ENCODE measurements around the gene TRIM47. TPM values are rescaled to one million over a fixed set of nuclear protein-coding genes. Genes with fewer than 3 reads are reported as not detected.

Gene TRIM47
- total RNA-seq, 2 donors from 2014 or later, result 1.6 to 2.7 TPM

DNA sequence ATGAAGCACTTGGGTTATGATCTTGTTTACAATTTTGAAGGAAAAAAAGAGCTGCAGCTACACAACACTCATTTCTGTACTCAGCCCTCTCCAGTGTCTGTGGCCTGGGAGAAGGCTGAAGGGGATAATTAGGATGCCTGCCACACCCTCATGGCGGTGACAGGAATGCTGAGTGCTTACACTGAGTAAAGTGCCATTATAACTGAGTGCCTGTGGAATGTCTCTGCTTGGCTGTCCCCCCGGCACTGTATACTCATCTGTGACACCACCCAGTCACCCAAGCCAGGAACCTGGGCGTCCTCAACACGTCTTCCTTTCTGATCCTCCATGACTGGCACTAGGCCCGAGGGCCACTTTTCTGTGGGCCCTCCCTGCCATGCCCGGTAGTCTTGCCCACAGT, 29.8 kb upstream of the TRIM47 start:
- H3K9ac ChIP-seq (ENCODE audit: extremely low read depth, low read length, poor library complexity, severe bottlenecking), result no peak overlapping the region
- H3K9me3 ChIP-seq (ENCODE audit: control insufficient read depth, low read length), result no peaks in the 10 kb centered on the region
- Mint-ChIP-seq H3K27me3 (ENCODE audit: insufficient read depth) (no peaks in the 10 kb centered on the region), H3K9me3 (no peaks in the 10 kb centered on the region), H3K27ac (no peak overlapping the region), H3K36me3 (ENCODE audit: low read depth) (no peaks in the 10 kb centered on the region), H3K4me1 (no peaks in the 10 kb centered on the region), H3K4me3 (no peak overlapping the region)
- H3K36me3 ChIP-seq (ENCODE audit: control insufficient read depth, insufficient read depth, low read length), result peaks cover 12% of the 10 kb centered on the region
- WGBS, 2 experiments (ENCODE audit: insufficient coverage in 1 of 2, insufficient read length in 1 of 2), result 95% methylated on average over 3 to 6 of the region's 6 CpGs
- no peaks in the 10 kb centered on the region for H3K27me3 ChIP-seq (ENCODE audit: control insufficient read depth, insufficient read depth, low read length, poor library complexity, severe bottlenecking)
- DNase-seq, result no peak
- peaks cover 7% of the 10 kb centered on the region for H3K4me1 ChIP-seq (ENCODE audit: control insufficient read depth, insufficient read depth, low read length)
- no peak overlapping the region for H3K4me3 ChIP-seq (ENCODE audit: low read length)
- H3K27ac ChIP-seq (ENCODE audit: low read depth, low read length), result no peak overlapping the region
- TF ChIP-seq, protein P1, sequence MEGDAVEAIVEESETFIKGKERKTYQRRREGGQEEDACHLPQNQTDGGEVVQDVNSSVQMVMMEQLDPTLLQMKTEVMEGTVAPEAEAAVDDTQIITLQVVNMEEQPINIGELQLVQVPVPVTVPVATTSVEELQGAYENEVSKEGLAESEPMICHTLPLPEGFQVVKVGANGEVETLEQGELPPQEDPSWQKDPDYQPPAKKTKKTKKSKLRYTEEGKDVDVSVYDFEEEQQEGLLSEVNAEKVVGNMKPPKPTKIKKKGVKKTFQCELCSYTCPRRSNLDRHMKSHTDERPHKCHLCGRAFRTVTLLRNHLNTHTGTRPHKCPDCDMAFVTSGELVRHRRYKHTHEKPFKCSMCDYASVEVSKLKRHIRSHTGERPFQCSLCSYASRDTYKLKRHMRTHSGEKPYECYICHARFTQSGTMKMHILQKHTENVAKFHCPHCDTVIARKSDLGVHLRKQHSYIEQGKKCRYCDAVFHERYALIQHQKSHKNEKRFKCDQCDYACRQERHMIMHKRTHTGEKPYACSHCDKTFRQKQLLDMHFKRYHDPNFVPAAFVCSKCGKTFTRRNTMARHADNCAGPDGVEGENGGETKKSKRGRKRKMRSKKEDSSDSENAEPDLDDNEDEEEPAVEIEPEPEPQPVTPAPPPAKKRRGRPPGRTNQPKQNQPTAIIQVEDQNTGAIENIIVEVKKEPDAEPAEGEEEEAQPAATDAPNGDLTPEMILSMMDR (conservative IDR thresholded peaks at IDR 0.05), result no peak

DNA sequence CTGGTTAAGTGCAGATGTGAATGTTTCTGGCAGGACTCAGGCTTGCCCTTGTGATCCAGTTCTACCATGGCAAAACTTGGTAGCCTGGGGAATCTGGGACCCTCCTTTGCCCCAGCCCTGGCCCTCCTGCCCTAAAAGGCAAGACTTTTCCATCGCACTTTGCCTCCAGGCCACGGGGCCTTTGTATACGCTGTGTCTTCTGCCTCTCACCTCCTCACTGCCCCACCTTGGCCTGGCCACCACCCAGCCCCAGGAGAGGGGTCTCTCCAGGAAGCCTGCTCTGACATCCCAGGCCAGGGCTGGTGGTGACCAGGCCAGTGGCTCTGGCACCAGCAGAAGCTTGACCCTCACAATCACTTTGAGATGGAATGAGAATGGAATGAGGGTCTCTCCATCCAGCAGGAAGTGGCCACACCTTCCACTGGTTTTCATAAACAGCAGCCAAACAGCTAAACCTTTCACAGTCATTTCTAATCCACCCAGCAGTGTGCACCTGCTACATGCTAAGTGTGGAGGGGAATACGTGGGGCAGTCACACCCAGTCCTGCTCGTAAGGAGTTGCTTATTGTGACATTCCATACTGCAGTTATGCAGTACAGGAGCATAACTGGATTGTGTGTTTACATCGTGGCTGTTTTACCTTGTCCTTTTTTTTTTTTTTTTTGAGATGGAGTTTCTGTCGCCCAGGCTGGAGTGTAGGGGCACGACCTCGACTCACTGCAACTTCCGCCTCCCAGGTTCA, 27.9 kb upstream of the TRIM47 start:
- Mint-ChIP-seq H3K27ac (no peak overlapping the region), H3K9me3 (no peaks in the 10 kb centered on the region), H3K27me3 (ENCODE audit: insufficient read depth) (no peaks in the 10 kb centered on the region), H3K4me3 (no peak overlapping the region), H3K4me1 (no peaks in the 10 kb centered on the region), H3K36me3 (ENCODE audit: low read depth) (peaks cover 8% of the 10 kb centered on the region)
- Histone ChIP-seq H3K9ac (ENCODE audit: extremely low read depth, low read length, poor library complexity, severe bottlenecking) (no peak overlapping the region), H3K4me3 (ENCODE audit: low read length) (no peak overlapping the region), H3K36me3 (ENCODE audit: control insufficient read depth, insufficient read depth, low read length) (peaks cover 14% of the 10 kb centered on the region), H3K27me3 (ENCODE audit: control insufficient read depth, insufficient read depth, low read length, poor library complexity, severe bottlenecking) (no peaks in the 10 kb centered on the region), H3K9me3 (ENCODE audit: control insufficient read depth, low read length) (no peaks in the 10 kb centered on the region), H3K4me1 (ENCODE audit: control insufficient read depth, insufficient read depth, low read length) (peaks cover 7% of the 10 kb centered on the region), H3K27ac (ENCODE audit: low read depth, low read length) (no peak overlapping the region)
- TF ChIP-seq, protein P1 (conservative IDR thresholded peaks at IDR 0.05), result no peak
- WGBS, 2 experiments (ENCODE audit: insufficient coverage in 1 of 2, insufficient read length in 1 of 2), result 91% methylated on average over 7 to 10 of the region's 10 CpGs
- DNase-seq, result no peak

DNA sequence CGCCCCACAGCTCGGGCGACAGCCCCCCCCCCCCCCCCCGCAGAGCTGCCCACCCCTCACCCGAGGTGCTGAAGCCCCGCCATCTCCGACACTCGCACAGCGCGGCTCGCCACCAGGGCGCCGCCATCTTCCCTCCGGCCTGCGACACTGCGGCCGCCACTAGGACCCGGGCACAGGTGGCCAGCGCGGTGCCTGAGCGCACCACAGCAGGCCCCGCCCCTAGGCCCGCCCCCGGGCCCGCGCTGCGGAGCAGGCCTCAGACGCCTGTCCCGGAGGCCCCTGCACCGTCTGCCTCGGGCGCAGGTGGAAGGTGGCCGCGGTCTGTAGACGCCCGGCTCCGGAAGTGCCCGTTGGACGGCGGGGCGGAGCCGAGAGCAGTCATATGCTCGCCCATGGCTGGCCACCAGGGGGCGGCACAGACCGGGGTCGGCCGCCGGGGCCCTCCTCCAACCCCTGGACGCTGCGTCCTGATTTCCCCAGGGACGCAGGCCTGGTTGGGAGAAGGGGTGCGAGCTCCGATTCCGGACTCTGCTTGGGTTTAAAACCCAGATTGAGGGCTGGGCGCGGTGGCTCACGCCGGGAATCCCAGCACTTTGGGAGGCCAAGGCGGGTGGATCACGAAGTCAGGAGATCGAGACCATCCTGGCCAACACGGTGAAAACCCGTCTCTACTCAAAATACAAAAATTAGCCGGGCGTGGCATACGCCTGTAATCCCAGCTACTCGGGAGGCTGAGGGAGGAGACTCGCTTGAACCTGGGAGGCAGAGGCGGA, 26.6 kb upstream of the TRIM47 start, which contains the start of gene MRPL38:
Gene MRPL38 (minus strand): TSS at position 136 of the 773 bp plus-strand sequence. CDS start 9 bp downstream, at position 127.
- Histone ChIP-seq H3K4me1 (ENCODE audit: control insufficient read depth, insufficient read depth, low read length) (no peaks in the 10 kb centered on the region), H3K9me3 (ENCODE audit: control insufficient read depth, low read length) (no peaks in the 10 kb centered on the region), H3K36me3 (ENCODE audit: control insufficient read depth, insufficient read depth, low read length) (peaks cover 27% of the 10 kb centered on the region), H3K9ac (ENCODE audit: extremely low read depth, low read length, poor library complexity, severe bottlenecking) (peak within 1 kb of the TSS; percentile 49), H3K27ac (ENCODE audit: low read depth, low read length) (peak within 1 kb of the TSS; percentile 85), H3K4me3 (ENCODE audit: low read length) (peak within 1 kb of the TSS; percentile 86), H3K27me3 (ENCODE audit: control insufficient read depth, insufficient read depth, low read length, poor library complexity, severe bottlenecking) (no peaks in the 10 kb centered on the region)
- TF ChIP-seq, protein P1 (conservative IDR thresholded peaks at IDR 0.05), result peak; percentile 100
- Mint-ChIP-seq H3K36me3 (ENCODE audit: low read depth) (peaks cover 13% of the 10 kb centered on the region), H3K27me3 (ENCODE audit: insufficient read depth) (no peaks in the 10 kb centered on the region), H3K27ac (peak within 1 kb of the TSS; percentile 96), H3K4me3 (peak within 1 kb of the TSS; percentile 72), H3K4me1 (no peaks in the 10 kb centered on the region), H3K9me3 (no peaks in the 10 kb centered on the region)
- WGBS, 2 experiments (ENCODE audit: insufficient coverage in 1 of 2, insufficient read length in 1 of 2), result 9 to 16% methylated on average over 43 to 68 of the region's 69 CpGs
- peak; percentile 100 for DNase-seq

All from endodermal cell (in vitro differentiated cells).